Liver (tissue), 9 donors: ENCODE measurements around the gene SNAPC2. TPM values are rescaled to one million over a fixed set of nuclear protein-coding genes. Genes with fewer than 3 reads are reported as not detected.

Experiments
- DNase-seq: peaks from one replicate; pipeline ENCODE4 v3.0.0-alpha.2; 2017; ENCODE audit warnings: low spot score
- H3K27ac ChIP-seq, 2 donors: one replicate each; pipeline ENCODE4 v1.7.0; 2013; ENCODE audit warnings: inconsistent platforms in 2 of 2, low read length in 2 of 2, control low read depth in 1 of 2, low read depth in 1 of 2, mild to moderate bottlenecking in 1 of 2
- H3K27me3 ChIP-seq, 4 donors: one replicate each; pipeline versions ENCODE4 v1.6.1 to v1.7.0; 2013; ENCODE audit warnings: low read length in 3 of 4, inconsistent platforms in 1 of 4, mild to moderate bottlenecking in 1 of 4, moderate library complexity in 1 of 4; ENCODE audit not compliant: control insufficient read depth in 4 of 4, insufficient read depth in 4 of 4
- H3K36me3 ChIP-seq, 4 donors: one replicate each; pipeline versions ENCODE4 v1.6.1 to v1.7.0; 2013; ENCODE audit warnings: low read length in 3 of 4, mild to moderate bottlenecking in 3 of 4, low read depth in 1 of 4, moderate library complexity in 1 of 4; ENCODE audit not compliant: control insufficient read depth in 4 of 4, insufficient read depth in 3 of 4
- H3K4me1 ChIP-seq, 4 donors: one replicate each; pipeline versions ENCODE4 v1.6.1 to v1.7.0; 2013; ENCODE audit warnings: low read length in 3 of 4, mild to moderate bottlenecking in 3 of 4, moderate library complexity in 1 of 4; ENCODE audit not compliant: control insufficient read depth in 4 of 4, insufficient read depth in 4 of 4
- H3K4me3 ChIP-seq, 3 donors: one replicate each; pipeline versions ENCODE4 v1.6.1 to v1.7.0; 2013; ENCODE audit warnings: low read length in 3 of 3, control low read depth in 1 of 3, low read depth in 1 of 3, mild to moderate bottlenecking in 1 of 3
- H3K9ac ChIP-seq, 2 donors: one replicate each; pipeline ENCODE4 v1.7.0; 2013; ENCODE audit warnings: low read length in 2 of 2, mild to moderate bottlenecking in 2 of 2, moderate library complexity in 2 of 2, control low read depth in 1 of 2, low read depth in 1 of 2
- H3K9me3 ChIP-seq, 4 donors: one replicate each; pipeline versions ENCODE4 v1.6.1 to v1.7.0; 2013; ENCODE audit warnings: low read length in 3 of 4; ENCODE audit not compliant: control insufficient read depth in 4 of 4
- ATF3 ChIP-seq: IDR thresholded peaks from 2 replicates; pipeline ENCODE4 v1.6.1; 2016; ENCODE audit warnings: antibody characterized with exemption
- CTCF ChIP-seq: fragments of 150-350 bp; IDR thresholded peaks from 2 replicates; pipeline ENCODE4 v1.5.1; 2017; ENCODE audit warnings: improper control_type of control experiment, low read depth, low read length; ENCODE audit not compliant: missing input control
- FOXA2 ChIP-seq: IDR thresholded peaks from 2 replicates; pipeline ENCODE4 v1.6.1; 2016; ENCODE audit warnings: antibody characterized with exemption
- HNF4A ChIP-seq, 2 donors: conservative IDR thresholded peaks; 2 replicates each; pipeline ENCODE4 v1.6.1; 2016; ENCODE audit warnings: antibody characterized with exemption in 2 of 2, mild to moderate bottlenecking in 2 of 2
- RAD21 ChIP-seq, 2 donors: IDR thresholded peaks; 2 replicates each; pipeline ENCODE4 v1.6.1; 2016; ENCODE audit warnings: antibody characterized with exemption in 2 of 2, mild to moderate bottlenecking in 2 of 2
- SP1 ChIP-seq: IDR thresholded peaks from 2 replicates; pipeline ENCODE4 v1.6.1; 2018; ENCODE audit warnings: antibody characterized with exemption, mild to moderate bottlenecking
- TAF1 ChIP-seq: conservative IDR thresholded peaks from 2 replicates; pipeline ENCODE4 v1.6.1; 2016; ENCODE audit warnings: antibody characterized with exemption, mild to moderate bottlenecking
- YY1 ChIP-seq: IDR thresholded peaks from 2 replicates; pipeline ENCODE4 v1.6.1; 2016; ENCODE audit warnings: antibody characterized with exemption, mild to moderate bottlenecking
- ZBTB33 ChIP-seq: IDR thresholded peaks from 2 replicates; pipeline ENCODE4 v1.6.1; 2016; ENCODE audit warnings: antibody characterized with exemption
- WGBS: extraction: QIAGEN DNeasy Blood & Tissue Kit; methylation state at CpG from one replicate; pipeline ENCODE4 v1.1.7; 2013; 5-methylcytosine and 5-hydroxymethylcytosine counted together
- polyA plus RNA-seq, 2 donors: library from polyadenylated mRNA; stranded (reverse) in 1 of 2; unstranded in 1 of 2; fragments of 200-250 nt in 1 of 2; fragments of >200 nt in 1 of 2; fragmentation: Nextera tagmentation in 1 of 2; extraction: Ambion mirVana in 1 of 2; gene quantifications; one replicate each; pipeline versions ENCODE4 v1.2.1 to v1.2.3, GENCODE V29; 2013 to 2015
- total RNA-seq, 2 donors: library from RNA; depleted of rRNA; stranded (reverse); fragments of >200 nt; gene quantifications; one replicate each; pipeline ENCODE4 v1.2.3, GENCODE V29; 2014
- donor health status: healthy.
- donor health status: healthy.
- donor health status: healthy.
- donor health status: healthy.
- donor health status: healthy.

Gene SNAPC2
- total and polyA plus RNA-seq, 4 donors = 2.8 to 7.1 (median 3.3) TPM

GRCh38 chr19:7968796-7969554 lies 48.8 kb downstream of the SNAPC2 start:
- 94% methylated on average over 20 of the region's 20 CpGs for WGBS
- Histone ChIP-seq H3K27ac (no peak overlapping the region), H3K4me1 (peaks cover 0 to 17% (median 14%) of the 10 kb centered on the region in 4 donors), H3K9ac (no peak overlapping the region), H3K36me3 (peaks cover 3 to 47% (median 19%) of the 10 kb centered on the region in 4 donors), H3K4me3 (no peak overlapping the region), H3K27me3 (no peaks in the 10 kb centered on the region), H3K9me3 (no peaks in the 10 kb centered on the region)
- TF ChIP-seq FOXA2 = no peak
- no peak for TF ChIP-seq HNF4A (conservative IDR thresholded peaks at IDR 0.05)
- no peak for TF ChIP-seq ATF3
- no peak for TF ChIP-seq SP1
- no peak for TF ChIP-seq ZBTB33
- TF ChIP-seq TAF1 = no peak
- no peak for DNase-seq

GRCh38 chr19:7969555-7969939 lies 49.4 kb downstream of the SNAPC2 start:
- Histone ChIP-seq H3K4me3 (no peak overlapping the region), H3K36me3 (peaks cover 3 to 51% (median 20%) of the 10 kb centered on the region in 4 donors), H3K9me3 (no peaks in the 10 kb centered on the region), H3K27ac (no peak overlapping the region), H3K27me3 (no peaks in the 10 kb centered on the region), H3K4me1 (peaks cover 0 to 17% (median 14%) of the 10 kb centered on the region in 4 donors), H3K9ac (no peak overlapping the region)
- WGBS = 95% methylated on average over 11 of the region's 11 CpGs
- no peak for DNase-seq
- TF ChIP-seq TAF1 = no peak

GRCh38 chr19:7970716-7971448 lies 50.7 kb downstream of the SNAPC2 start:
- Histone ChIP-seq H3K27me3 (no peaks in the 10 kb centered on the region), H3K27ac (no peak overlapping the region), H3K4me1 (peaks cover 0 to 22% (median 14%) of the 10 kb centered on the region in 4 donors), H3K9ac (no peak overlapping the region), H3K4me3 (no peak overlapping the region), H3K36me3 (peaks cover 3 to 44% (median 20%) of the 10 kb centered on the region in 4 donors), H3K9me3 (no peaks in the 10 kb centered on the region)
- DNase-seq = peak; percentile 59
- TF ChIP-seq CTCF (peak; percentile 71), RAD21 (IDR thresholded peaks at IDR 0.05) (peak; percentile 79 to 88), YY1 (no peak)
- WGBS = 72% methylated on average over 12 of the region's 12 CpGs
